Upper lobe of right lung (tissue), 1 donor: ENCODE measurements around the gene DSC3. TPM values are rescaled to one million over a fixed set of nuclear protein-coding genes. Genes with fewer than 3 reads are reported as not detected.
A peak's percentile ranks its signal among the peaks of the same experiment; 100 is the strongest.

Experiments
- ATAC-seq: fragments of 200-7000 bp; cut with Tn5 transposase; one replicate; pipeline ENCODE4 v1.9.1; 2020; ENCODE audit warnings: mild to moderate bottlenecking, moderate library complexity
- DNase-seq: peaks from one replicate; pipeline ENCODE4 v3.0.0-alpha.2; 2020
- H3K27ac ChIP-seq: fragments of 200-600 bp; one replicate; pipeline ENCODE4 v1.8.0; 2022
- H3K27me3 ChIP-seq: fragments of 200-600 bp; one replicate; pipeline ENCODE4 v1.8.0; 2022; ENCODE audit warnings: mild to moderate bottlenecking
- H3K36me3 ChIP-seq: fragments of 200-600 bp; one replicate; pipeline ENCODE4 v1.8.0; 2022
- H3K4me1 ChIP-seq: fragments of 200-600 bp; one replicate; pipeline ENCODE4 v1.8.0; 2022
- H3K4me3 ChIP-seq: fragments of 200-600 bp; one replicate; pipeline ENCODE4 v1.8.0; 2022; ENCODE audit warnings: mild to moderate bottlenecking
- H3K9me3 ChIP-seq: fragments of 200-600 bp; one replicate; pipeline ENCODE4 v1.8.0; 2022
- intact Hi-C: fragments of 100-400 bp; cut with DNase I; formaldehyde crosslinking; loops from one replicate; pipeline ENCODE4 v1.11.0; 2022
- total RNA-seq: library from RNA; stranded (reverse); fragmentation: NEBNext Ultra II Directional; extraction: Animal tissue kit (Norgen Biotek cat#: 25700); gene quantifications from one replicate; pipeline ENCODE4 v1.2.1, GENCODE V29; 2021
- TF ChIP-seq, protein P1 (sequence below): fragments of 200-600 bp; IDR thresholded peaks from one replicate; pipeline ENCODE4 v1.8.0; 2022; ENCODE audit warnings: antibody characterized with exemption
- donor health status: DM: no; HTN: yes; CAD: no; lungs with severe emphysema.

DSC3 gene
- total RNA-seq, 1 donor from 2014 or later = 1.6 TPM

- TF ChIP-seq, protein P1, sequence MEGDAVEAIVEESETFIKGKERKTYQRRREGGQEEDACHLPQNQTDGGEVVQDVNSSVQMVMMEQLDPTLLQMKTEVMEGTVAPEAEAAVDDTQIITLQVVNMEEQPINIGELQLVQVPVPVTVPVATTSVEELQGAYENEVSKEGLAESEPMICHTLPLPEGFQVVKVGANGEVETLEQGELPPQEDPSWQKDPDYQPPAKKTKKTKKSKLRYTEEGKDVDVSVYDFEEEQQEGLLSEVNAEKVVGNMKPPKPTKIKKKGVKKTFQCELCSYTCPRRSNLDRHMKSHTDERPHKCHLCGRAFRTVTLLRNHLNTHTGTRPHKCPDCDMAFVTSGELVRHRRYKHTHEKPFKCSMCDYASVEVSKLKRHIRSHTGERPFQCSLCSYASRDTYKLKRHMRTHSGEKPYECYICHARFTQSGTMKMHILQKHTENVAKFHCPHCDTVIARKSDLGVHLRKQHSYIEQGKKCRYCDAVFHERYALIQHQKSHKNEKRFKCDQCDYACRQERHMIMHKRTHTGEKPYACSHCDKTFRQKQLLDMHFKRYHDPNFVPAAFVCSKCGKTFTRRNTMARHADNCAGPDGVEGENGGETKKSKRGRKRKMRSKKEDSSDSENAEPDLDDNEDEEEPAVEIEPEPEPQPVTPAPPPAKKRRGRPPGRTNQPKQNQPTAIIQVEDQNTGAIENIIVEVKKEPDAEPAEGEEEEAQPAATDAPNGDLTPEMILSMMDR = no peak
- no peak for DNase-seq
- Histone ChIP-seq H3K27ac (no peak overlapping the region), H3K4me1 (no peaks in the 10 kb centered on the region), H3K27me3 (no peaks in the 10 kb centered on the region), H3K36me3 (no peaks in the 10 kb centered on the region), H3K4me3 (no peak overlapping the region), H3K9me3 (no peaks in the 10 kb centered on the region)
- intact Hi-C loops = no loop called here
- ATAC-seq = no peak
Observed at GRCh38 chr18:30992231-30992630, 50.3 kb downstream of the DSC3 start.

GRCh38 chr18:30991397-30991796, 51.1 kb downstream of the DSC3 start:
- Histone ChIP-seq H3K4me1 (no peaks in the 10 kb centered on the region), H3K27ac (no peak overlapping the region), H3K27me3 (no peaks in the 10 kb centered on the region), H3K36me3 (no peaks in the 10 kb centered on the region), H3K9me3 (no peaks in the 10 kb centered on the region), H3K4me3 (no peak overlapping the region)
- no peak for ATAC-seq
- DNase-seq = no peak
- intact Hi-C loops = no loop called here
- TF ChIP-seq, protein P1 = no peak

GRCh38 chr18:30989141-30989540, 53.4 kb downstream of the DSC3 start:
- no peak overlapping the region for H3K27ac ChIP-seq
- intact Hi-C loops = no loop called here
- no peaks in the 10 kb centered on the region for H3K27me3 ChIP-seq
- H3K36me3 ChIP-seq = no peaks in the 10 kb centered on the region
- ATAC-seq = no peak
- TF ChIP-seq, protein P1 = no peak
- no peak for DNase-seq
- no peaks in the 10 kb centered on the region for H3K9me3 ChIP-seq
- no peak overlapping the region for H3K4me3 ChIP-seq
- H3K4me1 ChIP-seq = no peaks in the 10 kb centered on the region

GRCh38 chr18:30988440-30988839, 54.1 kb downstream of the DSC3 start:
- intact Hi-C loops = no loop called here
- Histone ChIP-seq H3K27me3 (no peaks in the 10 kb centered on the region), H3K36me3 (no peaks in the 10 kb centered on the region), H3K9me3 (no peaks in the 10 kb centered on the region), H3K4me1 (no peaks in the 10 kb centered on the region), H3K27ac (no peak overlapping the region), H3K4me3 (no peak overlapping the region)
- TF ChIP-seq, protein P1 = no peak
- DNase-seq (no peak), ATAC-seq (no peak)

GRCh38 chr18:30987467-30988241, 54.9 kb downstream of the DSC3 start:
- DNase-seq (no peak), ATAC-seq (peak; percentile 98)
- intact Hi-C loops = no loop called here
- TF ChIP-seq, protein P1 = no peak
- Histone ChIP-seq H3K36me3 (no peaks in the 10 kb centered on the region), H3K27ac (peak overlapping the region; percentile 36), H3K4me1 (no peaks in the 10 kb centered on the region), H3K4me3 (no peak overlapping the region), H3K27me3 (no peaks in the 10 kb centered on the region), H3K9me3 (no peaks in the 10 kb centered on the region)
